Natural killer cell (primary cell): Measurements from ENCODE around the gene RBFOX2. TPM values are rescaled to one million over a fixed set of nuclear protein-coding genes. Genes with fewer than 3 reads are reported as not detected.

ENCODE experiments used
- ATAC-seq, 3 donors: fragments of 150-1000 bp in 2 of 3; fragments of 200-7000 bp in 1 of 3; cut with Tn5 transposase; 1 replicate in 1 of 3; 2 replicates in 2 of 3; pipeline ENCODE4 v1.10.0; 2021; ENCODE audit warnings: mild to moderate bottlenecking in 2 of 3, moderate library complexity in 2 of 3
- DNase-seq, 2 donors: peaks; one replicate each; pipeline versions ENCODE4 v3.0.0 to v3.0.0-alpha.2; 2013 to 2021; ENCODE audit warnings: mixed read lengths in 1 of 2
- H3K27ac ChIP-seq: one replicate; pipeline ENCODE4 v1.5.1; 2013; ENCODE audit warnings: mild to moderate bottlenecking, low read length
- H3K27me3 ChIP-seq: one replicate; pipeline ENCODE4 v1.6.1; 2013; ENCODE audit warnings: low read length; ENCODE audit not compliant: control insufficient read depth, insufficient read depth
- H3K36me3 ChIP-seq: one replicate; pipeline ENCODE4 v1.6.1; 2013; ENCODE audit warnings: low read length; ENCODE audit not compliant: control insufficient read depth, insufficient read depth
- H3K4me1 ChIP-seq: one replicate; pipeline ENCODE4 v1.6.1; 2013; ENCODE audit warnings: low read length; ENCODE audit not compliant: control insufficient read depth, insufficient read depth
- H3K4me3 ChIP-seq: one replicate; pipeline ENCODE4 v1.5.1; 2013; ENCODE audit warnings: low read length
- H3K9me3 ChIP-seq: one replicate; pipeline ENCODE4 v1.6.1; 2013; ENCODE audit warnings: low read length; ENCODE audit not compliant: control insufficient read depth, insufficient read depth
- H3K27ac Mint-ChIP-seq, 2 donors: one replicate each; pipeline ENCODE4 v1.8.0; 2022; ENCODE audit warnings: mild to moderate bottlenecking in 2 of 2, mixed read lengths in 2 of 2, moderate library complexity in 1 of 2
- H3K27me3 Mint-ChIP-seq, 2 donors: one replicate each; pipeline ENCODE4 v1.8.0; 2022; ENCODE audit warnings: low read depth in 2 of 2, mixed read lengths in 2 of 2
- H3K36me3 Mint-ChIP-seq: one replicate; pipeline ENCODE4 v1.8.0; 2022; ENCODE audit warnings: mixed read lengths
- H3K4me1 Mint-ChIP-seq, 2 donors: one replicate each; pipeline ENCODE4 v1.8.0; 2022; ENCODE audit warnings: mixed read lengths in 2 of 2
- H3K4me3 Mint-ChIP-seq: one replicate; pipeline ENCODE4 v1.8.0; 2022; ENCODE audit warnings: mild to moderate bottlenecking, moderate library complexity, mixed read lengths
- H3K9me3 Mint-ChIP-seq, 2 donors: one replicate each; pipeline ENCODE4 v1.8.0; 2022; ENCODE audit warnings: mixed read lengths in 2 of 2
- WGBS: methylation state at CpG from one replicate; pipeline ENCODE4 v1.1.7; 2013; ENCODE audit warnings: missing lambda C conversion rate; ENCODE audit not compliant: insufficient coverage; 5-methylcytosine and 5-hydroxymethylcytosine counted together
- intact Hi-C: fragments of 100-400 bp; cut with micrococcal nuclease; formaldehyde crosslinking; loops from one replicate; pipeline ENCODE4 v1.14.2; 2022
- total RNA-seq, 4 donors: library from RNA; stranded (reverse); fragments of 120-200 nt in 1 of 4; gene quantifications; one replicate each; pipeline versions ENCODE4 v1.2.3 to v1.2.4, GENCODE V29; 2013 to 2022
- TF ChIP-seq, protein P1 (sequence below): fragments of 200-600 bp; IDR thresholded peaks from one replicate; pipeline ENCODE4 v1.8.0; 2022; ENCODE audit warnings: antibody characterized with exemption

The RBFOX2 gene
- total RNA-seq, 3 donors from 2014 or later (not counting 1 experiment from before 2014, with no cell fraction given) = 1.0 to 4.7 (median 3.0) TPM

DNA sequence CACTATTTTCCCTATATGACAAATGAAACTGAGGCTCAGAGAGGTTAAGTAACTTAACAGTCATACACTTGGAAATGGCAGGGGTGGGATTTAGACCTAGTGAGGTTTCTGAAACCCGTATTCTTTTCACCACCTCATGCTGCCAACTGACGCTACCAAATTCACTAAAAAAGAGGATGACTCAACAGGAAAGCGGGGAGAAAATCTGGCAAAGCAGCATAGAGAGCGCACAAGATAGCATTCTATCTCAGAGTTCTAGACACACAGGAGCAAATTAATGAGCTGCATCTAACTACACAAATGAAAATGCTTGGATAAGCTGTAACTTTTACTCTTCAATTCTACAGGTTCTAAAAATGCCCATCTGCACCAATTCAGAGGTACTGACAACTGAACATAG is 136.4 kb downstream of the RBFOX2 start:
- Mint-ChIP-seq H3K27ac (no peak overlapping the region), H3K36me3 (no peaks in the 10 kb centered on the region), H3K4me1 (peaks cover 26 to 32% of the 10 kb centered on the region in 2 donors), H3K4me3 (no peak overlapping the region), H3K9me3 (no peaks in the 10 kb centered on the region), H3K27me3 (peaks cover 9 to 21% of the 10 kb centered on the region in 2 donors)
- intact Hi-C loops = no loop called here
- no peaks in the 10 kb centered on the region for H3K9me3 ChIP-seq
- H3K27me3 ChIP-seq = no peaks in the 10 kb centered on the region
- peaks cover 9% of the 10 kb centered on the region for H3K4me1 ChIP-seq
- DNase-seq (no peak), ATAC-seq (no peak)
- 63% methylated on average over 4 of the region's 4 CpGs for WGBS
- H3K4me3 ChIP-seq = no peak overlapping the region
- no peaks in the 10 kb centered on the region for H3K36me3 ChIP-seq
- H3K27ac ChIP-seq = no peak overlapping the region
- TF ChIP-seq, protein P1, sequence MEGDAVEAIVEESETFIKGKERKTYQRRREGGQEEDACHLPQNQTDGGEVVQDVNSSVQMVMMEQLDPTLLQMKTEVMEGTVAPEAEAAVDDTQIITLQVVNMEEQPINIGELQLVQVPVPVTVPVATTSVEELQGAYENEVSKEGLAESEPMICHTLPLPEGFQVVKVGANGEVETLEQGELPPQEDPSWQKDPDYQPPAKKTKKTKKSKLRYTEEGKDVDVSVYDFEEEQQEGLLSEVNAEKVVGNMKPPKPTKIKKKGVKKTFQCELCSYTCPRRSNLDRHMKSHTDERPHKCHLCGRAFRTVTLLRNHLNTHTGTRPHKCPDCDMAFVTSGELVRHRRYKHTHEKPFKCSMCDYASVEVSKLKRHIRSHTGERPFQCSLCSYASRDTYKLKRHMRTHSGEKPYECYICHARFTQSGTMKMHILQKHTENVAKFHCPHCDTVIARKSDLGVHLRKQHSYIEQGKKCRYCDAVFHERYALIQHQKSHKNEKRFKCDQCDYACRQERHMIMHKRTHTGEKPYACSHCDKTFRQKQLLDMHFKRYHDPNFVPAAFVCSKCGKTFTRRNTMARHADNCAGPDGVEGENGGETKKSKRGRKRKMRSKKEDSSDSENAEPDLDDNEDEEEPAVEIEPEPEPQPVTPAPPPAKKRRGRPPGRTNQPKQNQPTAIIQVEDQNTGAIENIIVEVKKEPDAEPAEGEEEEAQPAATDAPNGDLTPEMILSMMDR = no peak

GRCh38 chr22:35891442-35891841 is 137.2 kb downstream of the RBFOX2 start:
- ATAC-seq (no peak), DNase-seq (no peak)
- intact Hi-C loops = no loop called here
- Mint-ChIP-seq H3K36me3 (no peaks in the 10 kb centered on the region), H3K4me3 (no peak overlapping the region), H3K27me3 (peaks cover 2 to 13% of the 10 kb centered on the region in 2 donors), H3K4me1 (peaks cover 19 to 28% of the 10 kb centered on the region in 2 donors), H3K9me3 (no peaks in the 10 kb centered on the region), H3K27ac (no peak overlapping the region)
- 100% methylated on average over 1 of the region's 1 CpG for WGBS
- Histone ChIP-seq H3K4me3 (no peak overlapping the region), H3K36me3 (no peaks in the 10 kb centered on the region), H3K27ac (no peak overlapping the region), H3K27me3 (no peaks in the 10 kb centered on the region), H3K9me3 (no peaks in the 10 kb centered on the region), H3K4me1 (peaks cover 9% of the 10 kb centered on the region)
- TF ChIP-seq, protein P1 = no peak

GRCh38 chr22:35889071-35889470 is 139.6 kb downstream of the RBFOX2 start:
- Histone ChIP-seq H3K4me3 (no peak overlapping the region), H3K4me1 (no peaks in the 10 kb centered on the region), H3K27ac (no peak overlapping the region), H3K9me3 (no peaks in the 10 kb centered on the region), H3K27me3 (no peaks in the 10 kb centered on the region), H3K36me3 (no peaks in the 10 kb centered on the region)
- WGBS = 95% methylated on average over 4 of the region's 4 CpGs
- TF ChIP-seq, protein P1 = no peak
- no peak for DNase-seq
- H3K36me3 Mint-ChIP-seq = no peaks in the 10 kb centered on the region
- intact Hi-C loops = no loop called here
- H3K9me3 Mint-ChIP-seq = no peaks in the 10 kb centered on the region
- ATAC-seq = no peak
- H3K4me3 Mint-ChIP-seq = no peak overlapping the region
- H3K4me1 Mint-ChIP-seq = peaks cover 0 to 5% of the 10 kb centered on the region in 2 donors
- no peak overlapping the region for H3K27ac Mint-ChIP-seq
- H3K27me3 Mint-ChIP-seq = peaks cover 2 to 8% of the 10 kb centered on the region in 2 donors

DNA sequence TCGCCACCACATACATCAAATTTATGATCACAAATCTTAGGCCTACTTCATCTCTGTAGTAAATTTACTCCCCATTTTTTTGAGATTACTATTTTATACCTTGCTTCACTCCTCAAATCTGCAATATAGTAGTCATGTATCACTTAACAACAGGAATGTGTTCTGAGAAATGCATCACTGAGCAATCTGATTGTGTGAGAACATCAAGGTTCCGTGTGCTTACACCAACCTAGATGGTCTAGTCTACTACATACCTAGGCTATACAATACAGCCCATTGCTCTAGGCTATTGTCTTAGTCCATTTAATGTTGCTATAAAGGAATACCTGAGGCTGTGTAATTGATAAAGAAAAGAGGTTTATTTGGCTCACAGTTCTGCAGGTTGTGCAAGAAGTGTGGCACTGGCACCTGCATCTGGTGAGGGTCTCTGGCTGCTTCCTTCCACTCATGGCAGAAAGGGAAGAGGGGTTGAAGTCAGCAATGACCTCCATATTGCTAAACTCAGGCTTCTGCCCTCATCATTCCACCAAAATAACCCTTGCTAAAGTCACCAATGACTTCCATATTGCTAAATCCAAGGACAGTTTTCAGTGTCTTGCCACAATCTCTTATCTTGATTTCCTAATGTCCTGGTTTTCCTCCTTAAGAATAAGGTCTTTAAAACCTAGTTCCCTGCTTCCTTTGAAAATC is 140.3 kb downstream of the RBFOX2 start:
- 100% methylated on average over 1 of the region's 2 CpGs for WGBS
- Mint-ChIP-seq H3K4me3 (no peak overlapping the region), H3K27me3 (peaks cover 2 to 8% of the 10 kb centered on the region in 2 donors), H3K4me1 (peaks cover 0 to 7% of the 10 kb centered on the region in 2 donors), H3K27ac (no peak overlapping the region), H3K36me3 (no peaks in the 10 kb centered on the region), H3K9me3 (no peaks in the 10 kb centered on the region)
- DNase-seq (no peak), ATAC-seq (no peak)
- Histone ChIP-seq H3K36me3 (no peaks in the 10 kb centered on the region), H3K4me3 (no peak overlapping the region), H3K27me3 (no peaks in the 10 kb centered on the region), H3K4me1 (no peaks in the 10 kb centered on the region), H3K27ac (no peak overlapping the region), H3K9me3 (no peaks in the 10 kb centered on the region)
- TF ChIP-seq, protein P1 = no peak
- intact Hi-C loops = no loop called here
